Spleen (tissue), 11 donors: ENCODE data around the gene UNCX. TPM values are rescaled to one million over a fixed set of nuclear protein-coding genes. Genes with fewer than 3 reads are reported as not detected.

Experiments used
- DNase-seq: peaks from one replicate; pipeline ENCODE4 v3.0.0-alpha.2; 2020
- H3K27ac ChIP-seq, 8 donors: fragments of 200-600 bp; sonication (generic) in 7 of 8; 1 replicate in 4 of 8; 2 replicates in 4 of 8; pipeline versions ENCODE4 v1.5.0 to v1.8.0; 2016 to 2021; ENCODE audit warnings: inconsistent platforms in 4 of 8, mild to moderate bottlenecking in 4 of 8, moderate library complexity in 1 of 8
- H3K27me3 ChIP-seq, 7 donors: fragments of 200-600 bp; sonication (generic) in 6 of 7; replicated peaks in 1 of 7; 1 replicate in 4 of 7; 2 replicates in 3 of 7; pipeline versions ENCODE4 v1.5.0 to v1.8.0; 2016 to 2021; ENCODE audit warnings: inconsistent platforms in 3 of 7, mild to moderate bottlenecking in 1 of 7
- H3K36me3 ChIP-seq, 6 donors: fragments of 200-600 bp; sonication (generic) in 5 of 6; 1 replicate in 4 of 6; 2 replicates in 2 of 6; pipeline versions ENCODE4 v1.5.0 to v1.8.0; 2016 to 2021; ENCODE audit warnings: inconsistent platforms in 2 of 6
- H3K4me1 ChIP-seq, 6 donors: fragments of 200-600 bp; sonication (generic) in 5 of 6; 1 replicate in 3 of 6; 2 replicates in 3 of 6; pipeline versions ENCODE4 v1.5.0 to v1.8.0; 2016 to 2021; ENCODE audit warnings: inconsistent platforms in 3 of 6
- H3K4me3 ChIP-seq, 8 donors: fragments of 200-600 bp; sonication (generic) in 7 of 8; 1 replicate in 4 of 8; 2 replicates in 4 of 8; pipeline versions ENCODE4 v1.5.0 to v1.8.0; 2016 to 2021; ENCODE audit warnings: inconsistent platforms in 4 of 8, mild to moderate bottlenecking in 4 of 8, moderate library complexity in 2 of 8
- H3K9me3 ChIP-seq, 8 donors: fragments of 200-600 bp; sonication (generic) in 7 of 8; 1 replicate in 4 of 8; 2 replicates in 4 of 8; pipeline versions ENCODE4 v1.5.0 to v1.8.0; 2016 to 2021; ENCODE audit warnings: inconsistent platforms in 4 of 8
- POLR2A ChIP-seq, 3 donors: fragments of 450-650 bp; IDR thresholded peaks; one replicate each; pipeline ENCODE4 v1.5.1; 2017; ENCODE audit warnings: antibody characterized with exemption in 3 of 3, mild to moderate bottlenecking in 1 of 3
- POLR2AphosphoS5 ChIP-seq, 3 donors: sonication (generic); formaldehyde crosslinking; IDR thresholded peaks; one replicate each; pipeline ENCODE4 v1.5.1; 2017; ENCODE audit warnings: antibody characterized with exemption in 3 of 3
- WGBS, 5 donors: extraction: QIAGEN DNeasy Blood & Tissue Kit in 3 of 5; methylation state at CpG; one replicate each; pipeline versions ENCODE4 v1.1.5 to v1.1.7; 2013 to 2018; 5-methylcytosine and 5-hydroxymethylcytosine counted together
- intact Hi-C: fragments of 100-400 bp; cut with DNase I; formaldehyde crosslinking; loops from one replicate; pipeline ENCODE4 v1.15.0; 2023; ENCODE audit warnings: low total_unique reads
- polyA plus RNA-seq, 3 donors: library from polyadenylated mRNA; stranded (reverse); fragments of 200-250 nt; gene quantifications; one replicate each; pipeline ENCODE4 v1.2.1, GENCODE V29; 2013
- total RNA-seq, 7 donors: library from RNA; depleted of rRNA in 3 of 7; stranded (reverse); fragments of >200 nt in 3 of 7; fragmentation: NEBNext Ultra II Directional in 4 of 7; extraction: Animal tissue kit (Norgen Biotek cat#: 25700) in 4 of 7; gene quantifications; one replicate each; pipeline versions ENCODE4 v1.1.0 to v1.2.1, GENCODE V29; 2016 to 2021
- TF ChIP-seq, protein P1 (sequence below), 11 experiments: fragments of 200-600 bp in 7 of 11; fragments of 450-650 bp in 4 of 11; sonication (generic) in 4 of 11; IDR thresholded peaks in 8 of 11; conservative IDR thresholded peaks in 3 of 11; 1 replicate in 7 of 11; 2 replicates in 4 of 11; pipeline versions ENCODE4 v1.4.0 to v1.8.0; 2016 to 2021; ENCODE audit warnings: antibody characterized with exemption in 11 of 11, inconsistent platforms in 4 of 11, mild to moderate bottlenecking in 1 of 11
- donor health status: healthy with polysubstance abuse.
- donor health status: DM: no; HTN: no; CAD: no; lungs with moderate emphysema.
- donor health status: DM: no; HTN: no; CAD: no.
- donor health status: Bipolar disorder and iron deficiency.
- donor health status: healthy.
- donor health status: DM: no; HTN: no; CAD: no.
- donor health status: DM: yes; HTN: yes; CAD: no.

UNCX gene
- total and polyA plus RNA-seq, 10 donors, result not detected

DNA sequence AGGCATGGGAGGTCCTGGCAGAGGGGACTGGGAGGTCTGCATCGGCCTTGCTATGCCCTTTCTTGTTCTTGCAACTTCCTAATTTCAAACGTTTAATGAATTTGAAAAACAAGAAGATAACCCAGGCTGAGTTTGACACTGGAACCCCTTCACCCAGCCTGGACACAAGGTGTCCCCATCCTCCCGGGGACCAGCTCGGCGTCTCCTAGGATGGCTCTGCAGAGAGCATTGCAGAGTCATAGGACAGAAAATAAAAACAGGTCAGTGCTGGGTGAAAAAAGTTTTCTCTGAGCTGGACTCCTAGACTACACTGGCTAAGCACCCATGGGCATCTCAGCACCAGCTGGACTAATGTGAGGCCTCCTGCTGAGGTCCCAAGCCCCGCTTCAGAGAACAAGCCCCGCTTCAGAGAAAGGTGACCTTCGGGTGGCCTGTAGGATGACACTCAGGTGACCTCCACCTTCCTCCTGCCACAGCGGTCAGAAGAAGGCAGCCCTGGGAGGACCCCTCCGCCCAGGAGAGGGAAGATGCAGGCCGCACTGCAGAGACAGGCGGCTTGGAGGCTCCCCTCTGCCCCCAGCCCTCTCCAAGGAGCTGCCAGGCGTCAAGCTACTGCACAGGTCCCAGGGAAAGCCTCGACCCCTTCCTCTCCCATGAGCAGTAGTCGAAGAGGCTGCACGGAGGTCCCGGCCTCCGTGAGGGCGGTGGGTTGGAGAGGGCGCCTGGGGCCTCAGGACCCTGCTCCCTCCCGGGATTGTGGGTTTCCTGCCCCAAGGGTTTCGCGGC, 9.3 kb upstream of the UNCX start:
- Histone ChIP-seq H3K9me3 (no peaks in the 10 kb centered on the region), H3K4me3 (peak overlapping the region in 1 of 8 donors; percentile 7), H3K36me3 (no peaks in the 10 kb centered on the region), H3K27me3 (peaks cover 23 to 100% (median 78%) of the 10 kb centered on the region in 7 donors), H3K27ac (no peak overlapping the region), H3K4me1 (peaks cover 0 to 19% (median 3%) of the 10 kb centered on the region in 6 donors)
- 25 to 47% (median 32%) methylated on average over 5 to 23 of the region's 23 CpGs for WGBS, 5 donors
- no peak for DNase-seq
- TF ChIP-seq POLR2A (IDR thresholded peaks at IDR 0.05), result no peak
- no peak for TF ChIP-seq POLR2AphosphoS5 (IDR thresholded peaks at IDR 0.05)
- TF ChIP-seq, protein P1, sequence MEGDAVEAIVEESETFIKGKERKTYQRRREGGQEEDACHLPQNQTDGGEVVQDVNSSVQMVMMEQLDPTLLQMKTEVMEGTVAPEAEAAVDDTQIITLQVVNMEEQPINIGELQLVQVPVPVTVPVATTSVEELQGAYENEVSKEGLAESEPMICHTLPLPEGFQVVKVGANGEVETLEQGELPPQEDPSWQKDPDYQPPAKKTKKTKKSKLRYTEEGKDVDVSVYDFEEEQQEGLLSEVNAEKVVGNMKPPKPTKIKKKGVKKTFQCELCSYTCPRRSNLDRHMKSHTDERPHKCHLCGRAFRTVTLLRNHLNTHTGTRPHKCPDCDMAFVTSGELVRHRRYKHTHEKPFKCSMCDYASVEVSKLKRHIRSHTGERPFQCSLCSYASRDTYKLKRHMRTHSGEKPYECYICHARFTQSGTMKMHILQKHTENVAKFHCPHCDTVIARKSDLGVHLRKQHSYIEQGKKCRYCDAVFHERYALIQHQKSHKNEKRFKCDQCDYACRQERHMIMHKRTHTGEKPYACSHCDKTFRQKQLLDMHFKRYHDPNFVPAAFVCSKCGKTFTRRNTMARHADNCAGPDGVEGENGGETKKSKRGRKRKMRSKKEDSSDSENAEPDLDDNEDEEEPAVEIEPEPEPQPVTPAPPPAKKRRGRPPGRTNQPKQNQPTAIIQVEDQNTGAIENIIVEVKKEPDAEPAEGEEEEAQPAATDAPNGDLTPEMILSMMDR (IDR thresholded peaks at IDR 0.05 in 8 of 11, conservative IDR thresholded peaks at IDR 0.05 in 3 of 11), result no peak
- intact Hi-C loops, result loop anchor here (10.0 kb wide), 1 partner anchor 241 kb away; no protein-coding TSS in a partner anchor

DNA sequence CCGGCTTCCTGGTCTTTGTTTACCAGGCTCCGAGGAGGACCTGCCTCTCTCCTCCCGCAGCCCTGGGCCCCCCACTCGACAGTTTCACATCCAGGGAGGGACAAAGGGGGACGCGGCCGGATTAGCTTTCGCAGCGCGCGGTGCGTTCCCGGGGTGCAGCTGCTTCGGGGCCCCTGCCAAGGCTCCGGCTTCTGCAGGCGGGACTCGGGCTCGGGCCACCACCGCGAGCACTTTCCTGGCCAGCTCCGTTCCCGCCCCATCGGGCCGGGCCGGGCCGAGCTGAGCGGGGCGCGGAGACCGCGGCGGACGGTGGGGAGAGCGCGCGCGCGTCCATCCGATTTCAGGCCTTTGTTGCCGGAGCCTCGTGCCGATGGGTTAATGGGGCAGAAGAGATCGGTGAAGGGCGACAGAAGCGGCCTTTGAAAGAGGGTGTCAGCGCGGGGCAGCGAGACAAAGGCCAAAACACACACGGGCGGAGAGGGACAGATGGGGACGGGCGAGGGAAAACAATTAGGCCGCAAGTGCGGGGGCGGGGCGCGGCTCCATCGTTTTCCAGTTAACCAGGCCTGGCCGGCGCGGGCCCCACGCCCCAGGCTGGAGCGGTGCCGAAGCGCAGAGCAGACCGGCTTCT, 8.5 kb upstream of the UNCX start:
- WGBS, 5 donors, result 6 to 10% (median 7%) methylated on average over 35 to 66 of the region's 66 CpGs
- peak overlapping the region in 1 of 8 donors; percentile 7 for H3K4me3 ChIP-seq
- TF ChIP-seq POLR2AphosphoS5 (IDR thresholded peaks at IDR 0.05) (no peak), POLR2A (IDR thresholded peaks at IDR 0.05) (no peak)
- TF ChIP-seq, protein P1 (IDR thresholded peaks at IDR 0.05 in 8 of 11, conservative IDR thresholded peaks at IDR 0.05 in 3 of 11), result no peak
- H3K36me3 ChIP-seq, result no peaks in the 10 kb centered on the region
- DNase-seq, result no peak
- H3K27me3 ChIP-seq, result peaks cover 27 to 100% (median 82%) of the 10 kb centered on the region in 7 donors
- intact Hi-C loops, result loop anchor here (10.0 kb wide), 1 partner anchor 241 kb away; no protein-coding TSS in a partner anchor
- H3K9me3 ChIP-seq, result no peaks in the 10 kb centered on the region
- H3K4me1 ChIP-seq, result peaks cover 0 to 19% (median 3%) of the 10 kb centered on the region in 6 donors
- H3K27ac ChIP-seq, result no peak overlapping the region

DNA sequence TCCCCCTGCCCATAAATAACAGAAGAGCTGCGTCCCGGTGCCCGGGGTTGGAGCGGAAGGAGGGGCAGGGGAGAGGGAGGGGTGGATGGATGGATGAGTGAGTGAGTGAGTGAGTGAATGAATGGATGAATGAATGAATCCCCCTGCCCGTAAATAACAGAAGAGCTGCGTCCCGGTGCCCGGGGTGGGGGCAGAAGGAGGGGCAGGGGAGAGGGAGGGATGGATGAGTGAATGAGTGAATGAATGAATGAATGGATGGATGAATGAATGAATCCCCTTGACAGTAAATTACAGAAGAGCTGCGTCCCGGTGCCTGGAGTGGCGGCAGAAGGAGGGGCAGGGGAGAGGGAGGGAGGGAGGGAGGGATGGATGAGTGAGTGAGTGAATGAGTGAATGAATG, 7.6 kb upstream of the UNCX start:
- H3K27me3 ChIP-seq, result peaks cover 27 to 100% (median 89%) of the 10 kb centered on the region in 7 donors
- H3K4me1 ChIP-seq, result peaks cover 0 to 23% (median 3%) of the 10 kb centered on the region in 6 donors
- 3 to 7% (median 4%) methylated on average over 11 of the region's 11 CpGs for WGBS, 5 donors
- H3K36me3 ChIP-seq, result no peaks in the 10 kb centered on the region
- TF ChIP-seq, protein P1 (IDR thresholded peaks at IDR 0.05 in 8 of 11, conservative IDR thresholded peaks at IDR 0.05 in 3 of 11), result no peak
- TF ChIP-seq POLR2AphosphoS5 (IDR thresholded peaks at IDR 0.05) (no peak), POLR2A (IDR thresholded peaks at IDR 0.05) (no peak)
- intact Hi-C loops, result loop anchor here (10.0 kb wide), 1 partner anchor 240 kb away; no protein-coding TSS in a partner anchor
- H3K27ac ChIP-seq, result no peak overlapping the region
- H3K4me3 ChIP-seq, result no peak overlapping the region
- DNase-seq, result no peak
- peaks cover 0 to 6% (median 0%) of the 10 kb centered on the region in 8 donors for H3K9me3 ChIP-seq
